GM18868 (cell line): ENCODE measurements around the gene KIFC3.
"Not testable (repeated sequence)": the region's sequence is repeated elsewhere in the genome, so short reads cannot be mapped to it uniquely, and the experiment has no call there.

ENCODE experiments used
- ATAC-seq: cut with Tn5 transposase; IDR thresholded peaks from one replicate; pipeline ENCODE4 v1.9.1; 2021; ENCODE audit warnings: mild to moderate bottlenecking, moderate library complexity; ENCODE audit not compliant: unreplicated experiment

The KIFC3 gene

DNA sequence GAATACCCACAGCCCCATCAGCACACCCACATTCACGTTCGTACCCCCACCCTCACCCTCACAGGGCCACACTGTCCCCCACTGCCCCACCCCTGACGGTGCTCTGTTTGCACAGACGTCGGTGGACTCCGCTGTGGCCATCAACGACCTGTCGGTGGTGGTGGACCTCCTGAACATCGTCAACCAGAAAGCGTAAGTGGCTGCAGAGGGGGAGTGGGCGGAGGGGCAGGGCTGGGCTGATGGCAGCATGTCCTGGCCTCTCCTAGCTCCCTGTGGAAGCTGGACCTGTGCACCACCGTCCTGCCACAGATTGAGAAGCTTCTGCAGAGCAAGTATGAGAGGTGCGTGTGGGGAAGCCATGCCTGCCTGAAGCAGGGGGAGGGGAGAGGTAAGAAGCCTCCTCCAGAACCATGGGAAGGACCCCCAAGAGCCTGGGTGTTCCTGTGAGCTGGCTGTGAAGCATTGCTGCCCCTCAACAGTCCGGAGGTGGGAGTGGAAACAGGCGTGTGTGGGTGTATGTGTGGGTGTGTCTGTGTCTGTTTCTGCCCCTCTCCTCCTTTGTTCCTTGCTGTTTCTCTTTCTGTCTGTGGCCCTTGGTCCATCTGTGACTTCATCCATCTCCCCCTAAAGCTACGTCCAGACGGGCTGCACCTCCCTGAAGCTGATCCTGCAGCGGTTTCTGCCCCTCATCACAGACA lies 46.4 kb downstream of the KIFC3 start:
- no peak for ATAC-seq

GRCh38 chr16:57755061-57755684 lies 47.1 kb downstream of the KIFC3 start:
- no peak for ATAC-seq

DNA sequence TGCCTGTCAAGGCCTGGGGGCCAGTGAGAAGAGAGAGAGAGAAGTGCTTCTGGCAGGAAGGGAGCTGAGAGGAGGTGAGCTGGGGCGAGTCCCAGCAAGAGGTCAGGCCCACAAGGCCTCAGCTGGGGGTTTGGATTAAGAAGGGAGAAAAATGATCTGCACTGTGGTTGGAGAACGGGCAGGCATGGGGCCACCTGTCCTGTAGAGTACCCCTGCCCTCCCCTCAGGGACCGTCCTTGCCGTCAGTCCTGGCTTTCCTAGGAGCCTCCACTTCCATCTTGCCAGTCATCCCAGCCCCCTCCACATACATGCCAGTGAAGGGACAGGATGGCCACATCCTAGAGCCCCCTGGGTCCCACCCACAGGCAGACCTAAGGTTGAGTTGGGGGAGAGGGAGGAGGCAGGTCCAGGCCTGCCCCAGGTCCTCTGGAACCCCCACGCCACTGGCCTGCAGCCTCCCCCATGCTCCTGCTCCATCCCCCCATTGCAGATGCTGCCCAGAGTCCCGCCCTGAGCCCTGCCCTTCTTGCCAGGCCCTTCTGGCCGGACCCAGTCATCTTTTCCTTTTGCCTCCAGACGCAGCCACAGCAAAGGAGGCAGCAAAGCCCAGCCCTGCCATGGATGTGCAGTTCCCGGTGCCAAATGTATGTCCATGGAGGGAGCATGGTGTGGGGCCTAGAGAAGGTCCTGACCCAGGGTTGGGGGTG lies 47.8 kb downstream of the KIFC3 start:
- ATAC-seq, result no peak

DNA sequence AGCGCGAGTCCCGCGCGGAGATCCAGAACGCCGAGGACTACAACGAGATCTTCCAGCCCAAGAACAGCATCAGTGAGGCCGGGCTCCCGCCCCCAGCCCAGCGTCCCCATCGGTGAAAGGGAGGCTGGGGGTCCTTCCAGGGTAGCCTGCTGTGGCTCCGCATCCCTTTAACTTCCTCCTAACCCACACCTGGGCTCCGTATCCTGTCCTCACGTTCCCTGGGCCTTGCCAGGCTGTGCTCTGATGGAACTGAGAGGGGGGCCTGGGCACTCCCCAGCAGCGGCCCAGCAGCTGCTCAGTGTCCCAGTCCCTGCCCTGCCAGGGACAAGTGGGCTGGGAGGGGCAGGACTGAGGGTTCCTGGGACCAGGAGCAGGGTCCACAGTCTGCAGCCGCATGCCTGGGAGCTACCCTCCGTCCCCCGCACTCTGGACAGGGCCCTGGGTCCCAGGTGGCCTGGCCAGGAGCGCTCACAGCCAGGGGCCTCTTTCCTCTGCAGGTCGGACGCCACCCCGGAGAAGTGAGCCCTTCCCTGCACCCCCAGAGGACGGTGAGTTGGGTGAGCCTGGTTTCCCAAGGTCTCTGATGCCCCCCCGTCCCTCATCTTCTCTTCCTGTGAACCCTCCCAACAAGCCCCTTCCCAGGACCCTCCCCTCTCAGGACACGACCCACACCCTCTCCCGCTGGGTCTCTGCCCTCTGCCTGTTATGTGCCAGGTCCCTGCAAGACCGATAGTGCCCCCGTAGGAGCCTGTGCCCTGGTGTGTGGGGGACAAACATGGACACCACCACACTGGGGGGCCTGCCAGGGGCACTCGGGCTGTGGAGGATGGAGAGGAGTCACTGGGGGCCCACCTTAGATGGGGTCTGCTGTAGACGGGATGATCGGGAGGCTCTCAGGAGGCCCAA lies 48.6 kb downstream of the KIFC3 start:
- ATAC-seq, result no peak

DNA sequence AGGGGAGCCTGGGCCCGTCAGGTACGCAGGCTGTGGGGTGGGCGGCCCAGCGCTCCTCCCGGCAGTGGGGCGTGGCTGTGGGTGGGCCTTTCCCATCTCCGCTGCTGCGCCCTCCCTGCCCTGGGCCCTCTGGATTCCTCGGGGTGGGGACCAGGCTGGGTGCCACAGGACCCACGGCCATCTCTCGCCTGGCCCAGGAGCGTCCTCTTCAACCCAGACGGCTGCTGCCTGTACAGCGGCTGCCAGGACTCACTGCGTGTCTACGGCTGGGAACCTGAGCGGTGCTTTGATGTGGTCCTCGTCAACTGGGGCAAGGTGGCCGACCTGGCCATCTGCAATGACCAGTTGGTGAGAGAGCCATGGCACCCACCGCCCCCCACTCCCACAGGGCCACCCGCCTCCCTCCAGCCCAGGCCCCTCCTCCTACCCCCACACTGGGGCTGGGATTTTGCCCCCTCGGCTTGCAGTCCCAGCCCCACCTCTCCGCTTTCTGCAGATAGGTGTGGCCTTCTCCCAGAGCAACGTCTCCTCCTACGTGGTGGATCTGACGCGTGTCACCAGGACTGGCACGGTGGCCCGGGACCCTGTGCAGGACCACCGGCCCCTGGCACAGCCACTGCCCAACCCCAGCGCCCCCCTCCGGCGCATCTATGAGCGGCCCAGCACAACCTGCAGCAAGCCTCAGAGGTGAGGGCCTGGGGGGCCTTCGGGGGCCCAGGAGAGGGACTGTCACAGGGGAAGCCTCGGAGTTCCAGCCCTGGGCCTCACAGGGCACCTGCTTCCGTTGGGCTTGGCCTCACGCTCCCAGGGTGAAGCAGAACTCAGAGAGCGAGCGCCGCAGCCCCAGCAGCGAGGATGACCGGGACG lies 49.5 kb downstream of the KIFC3 start:
- ATAC-seq, result no peak

DNA sequence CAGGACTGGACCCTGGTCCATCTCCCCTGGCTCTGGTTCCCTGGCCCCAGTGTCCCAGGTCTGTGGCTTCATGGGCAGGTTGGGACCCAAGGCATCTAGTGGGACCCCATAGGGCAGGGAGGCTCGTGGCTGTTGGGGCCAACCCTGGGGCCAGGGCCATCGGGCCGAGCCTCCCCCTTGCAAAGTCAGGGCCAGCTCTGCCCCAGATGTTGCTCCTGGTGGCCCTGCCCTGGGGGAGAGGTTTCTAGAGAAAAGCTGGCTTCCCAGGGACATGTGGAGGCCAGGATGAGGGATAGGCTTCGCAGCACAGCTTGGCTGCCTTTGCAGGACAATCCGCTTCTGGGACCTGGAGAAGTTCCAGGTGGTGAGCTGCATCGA lies 50.1 kb downstream of the KIFC3 start:
- no peak for ATAC-seq

DNA sequence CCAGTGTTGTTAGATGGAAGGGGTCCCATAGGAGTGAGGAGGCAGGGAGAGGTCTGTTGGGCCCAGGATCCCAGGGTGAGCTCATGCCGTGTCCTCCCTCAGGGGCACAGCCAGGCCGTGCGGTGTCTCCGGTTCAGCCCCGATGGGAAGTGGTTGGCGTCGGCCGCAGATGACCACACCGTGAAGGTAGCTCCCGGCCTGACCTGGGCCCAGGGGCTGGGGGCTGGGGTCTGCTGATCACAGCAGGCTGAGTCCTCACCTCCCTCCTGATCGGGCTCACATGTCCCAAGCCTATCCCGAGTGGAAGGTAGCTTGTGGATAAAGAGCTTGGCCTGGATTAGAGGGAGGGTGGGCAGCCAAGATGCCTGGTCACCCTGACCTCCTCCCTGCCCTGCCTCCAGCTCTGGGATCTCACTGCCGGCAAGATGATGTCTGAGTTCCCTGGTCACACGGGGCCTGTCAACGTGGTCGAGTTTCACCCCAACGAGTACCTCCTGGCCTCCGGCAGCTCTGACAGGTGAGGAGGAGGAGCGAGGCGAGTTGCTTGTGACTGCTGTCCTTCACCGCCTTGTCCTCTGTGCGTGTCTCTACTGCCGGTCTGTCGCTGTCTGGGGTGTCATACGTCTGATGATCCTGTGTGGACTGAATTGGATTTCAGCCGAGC lies 50.6 kb downstream of the KIFC3 start:
- no peak for ATAC-seq

DNA sequence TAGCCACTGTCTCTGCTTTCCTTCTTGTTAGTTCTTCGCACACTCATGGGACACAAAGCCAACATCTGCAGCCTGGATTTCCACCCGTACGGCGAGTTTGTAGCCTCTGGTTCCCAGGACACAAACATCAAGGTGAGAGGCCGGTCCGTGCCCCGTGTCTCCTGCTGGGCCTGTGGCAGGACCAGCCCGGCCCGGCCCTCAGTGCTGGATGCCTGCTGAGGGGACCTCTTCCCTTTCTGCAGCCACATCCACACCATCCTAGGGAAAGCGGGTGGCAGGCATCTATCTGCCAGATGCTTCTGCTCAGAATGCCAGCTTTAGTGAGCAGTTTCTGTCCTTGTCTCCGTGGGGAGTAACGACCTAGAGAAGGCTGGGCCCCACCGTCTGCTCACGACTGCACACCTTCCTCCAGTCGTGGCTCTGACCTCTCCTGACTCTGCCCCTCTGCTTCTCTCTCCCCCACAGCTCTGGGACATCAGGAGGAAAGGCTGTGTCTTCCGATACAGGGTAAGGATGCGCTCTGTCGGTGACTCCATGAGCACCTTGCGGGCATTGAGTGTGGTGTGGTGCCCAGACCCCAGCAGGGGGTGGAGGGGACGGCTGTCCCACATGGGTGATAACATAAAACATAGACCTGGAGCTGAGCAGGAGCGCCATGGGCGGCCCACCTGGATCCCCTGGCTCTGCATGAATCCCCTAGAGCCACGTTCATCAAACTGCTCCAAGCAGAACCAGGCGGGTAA lies 51.3 kb downstream of the KIFC3 start:
- no peak for ATAC-seq

- ATAC-seq, result no peak
Measured at GRCh38 chr16:57749856-57750452, 52.3 kb downstream of the KIFC3 start.

DNA sequence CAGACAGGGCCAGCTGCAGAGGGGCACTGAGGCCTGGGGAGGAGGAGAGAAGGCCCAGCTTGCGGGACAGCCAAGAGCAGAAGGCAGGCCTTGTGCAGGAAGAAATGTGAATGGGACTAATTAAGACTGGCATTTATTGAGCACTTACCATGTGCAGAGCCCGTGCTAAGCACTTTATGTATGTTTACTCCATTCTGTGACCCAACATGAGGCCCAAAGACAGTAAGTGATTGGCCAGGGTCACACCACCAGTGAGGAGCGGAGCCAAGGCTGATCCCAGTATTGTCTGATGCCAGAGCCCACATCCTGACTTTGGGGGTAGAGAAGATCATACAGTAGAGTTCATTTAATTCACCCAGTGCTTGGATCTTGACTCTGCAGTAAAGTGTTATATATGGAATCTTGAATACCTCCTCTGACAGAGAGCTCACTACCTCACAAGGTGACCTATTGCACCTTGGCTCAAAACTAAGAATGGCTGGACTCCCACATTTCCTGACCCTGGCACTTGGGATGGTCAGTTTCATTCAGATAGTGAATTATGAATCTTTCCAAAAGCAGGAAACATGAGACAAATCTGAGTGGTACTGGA lies 53.1 kb downstream of the KIFC3 start:
- ATAC-seq, result no peak

- ATAC-seq, result no peak
Measured at GRCh38 chr16:57748596-57748995, 53.7 kb downstream of the KIFC3 start.

DNA sequence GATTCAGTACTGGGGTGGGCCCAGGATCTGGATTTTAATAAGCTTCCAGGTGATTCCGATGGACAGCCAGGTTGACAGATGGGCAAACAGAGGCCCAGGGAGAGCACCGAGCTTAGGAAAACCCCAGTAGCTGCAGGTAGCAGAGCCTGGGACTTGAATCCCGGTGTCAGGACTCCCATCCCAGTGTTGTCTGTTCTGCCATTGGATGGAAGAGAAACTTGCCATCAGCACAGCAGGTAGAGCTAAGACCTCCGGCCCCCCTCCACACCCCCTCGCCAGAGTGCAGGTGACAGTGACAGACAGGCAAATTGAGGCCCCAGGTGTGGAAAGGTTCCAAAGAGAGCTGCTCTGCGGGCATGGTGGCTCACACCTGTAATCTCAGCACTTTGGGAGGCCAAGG lies 54.3 kb downstream of the KIFC3 start:
- no peak for ATAC-seq

GRCh38 chr16:57747496-57747895 lies 54.8 kb downstream of the KIFC3 start:
- no peak for ATAC-seq

DNA sequence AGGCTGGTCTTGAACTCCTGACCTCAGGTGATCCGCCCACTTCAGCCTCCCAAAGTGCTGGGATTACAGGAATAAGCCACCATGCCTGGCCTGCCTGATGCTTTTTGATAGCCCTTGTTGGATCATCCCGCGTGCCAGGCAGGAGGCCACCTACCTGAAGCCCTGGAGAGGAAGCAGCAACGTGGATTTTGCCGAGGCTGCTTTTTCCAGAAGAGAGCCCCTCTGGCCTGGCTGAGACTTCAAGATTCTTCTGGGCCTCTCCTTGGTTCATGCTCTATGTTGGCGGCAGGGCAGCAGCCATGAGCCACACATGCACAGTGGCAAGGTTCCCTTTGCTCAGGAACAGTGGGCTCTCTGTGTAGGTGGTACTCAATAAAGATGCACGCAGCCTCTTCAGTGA lies 55.2 kb downstream of the KIFC3 start:
- ATAC-seq, result no peak

DNA sequence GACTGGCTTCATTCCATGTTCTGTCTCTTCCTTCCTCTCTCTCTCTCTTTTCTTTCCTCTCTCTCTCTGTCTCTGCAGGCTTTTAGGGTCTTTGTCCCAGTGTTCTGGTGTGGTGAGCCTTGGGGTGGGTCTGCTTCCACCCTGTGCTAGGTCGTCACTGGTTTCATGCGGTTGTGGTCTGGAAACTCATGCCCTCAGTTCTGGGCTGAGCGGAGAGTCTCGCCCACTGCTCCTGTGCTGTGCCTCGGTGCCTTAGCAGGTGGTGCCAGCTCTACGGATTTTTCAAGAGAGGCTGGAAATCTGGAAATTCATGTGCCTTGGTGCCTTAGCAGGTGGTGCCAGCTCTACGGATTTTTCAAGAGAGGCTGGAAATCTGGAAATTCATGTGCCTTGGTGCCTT lies 56.0 kb downstream of the KIFC3 start:
- ATAC-seq, result not testable (repeated sequence)

- ATAC-seq, result no peak
Measured at GRCh38 chr16:57745768-57746167, 56.5 kb downstream of the KIFC3 start.

DNA sequence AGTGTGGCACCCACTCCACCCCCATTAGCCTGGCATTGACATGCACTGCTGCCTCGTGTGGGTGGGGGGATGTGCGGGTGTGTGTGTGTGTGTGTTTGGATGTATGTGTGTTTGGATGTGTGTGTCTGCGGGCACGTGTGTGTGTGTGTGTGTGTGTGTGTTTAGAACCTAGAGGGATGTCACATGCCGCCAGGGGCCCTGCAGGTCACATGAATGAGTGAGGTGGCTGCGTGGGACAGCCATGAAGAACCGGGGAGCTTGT lies 57.7 kb downstream of the KIFC3 start:
- no peak for ATAC-seq

- ATAC-seq, result no peak
Measured at GRCh38 chr16:57743886-57744641, 58.2 kb downstream of the KIFC3 start.
